Natural killer cell (primary cell): Measurements from ENCODE around the gene SH3GLB1. TPM values are rescaled to one million over a fixed set of nuclear protein-coding genes. Genes with fewer than 3 reads are reported as not detected.

Experiments used
- ATAC-seq, 3 donors: fragments of 150-1000 bp in 2 of 3; fragments of 200-7000 bp in 1 of 3; cut with Tn5 transposase; 1 replicate in 1 of 3; 2 replicates in 2 of 3; pipeline ENCODE4 v1.10.0; 2021; ENCODE audit warnings: mild to moderate bottlenecking in 2 of 3, moderate library complexity in 2 of 3
- DNase-seq, 2 donors: peaks; one replicate each; pipeline versions ENCODE4 v3.0.0 to v3.0.0-alpha.2; 2013 to 2021; ENCODE audit warnings: mixed read lengths in 1 of 2
- H3K27ac ChIP-seq: one replicate; pipeline ENCODE4 v1.5.1; 2013; ENCODE audit warnings: mild to moderate bottlenecking, low read length
- H3K27me3 ChIP-seq: one replicate; pipeline ENCODE4 v1.6.1; 2013; ENCODE audit warnings: low read length; ENCODE audit not compliant: control insufficient read depth, insufficient read depth
- H3K36me3 ChIP-seq: one replicate; pipeline ENCODE4 v1.6.1; 2013; ENCODE audit warnings: low read length; ENCODE audit not compliant: control insufficient read depth, insufficient read depth
- H3K4me1 ChIP-seq: one replicate; pipeline ENCODE4 v1.6.1; 2013; ENCODE audit warnings: low read length; ENCODE audit not compliant: control insufficient read depth, insufficient read depth
- H3K4me3 ChIP-seq: one replicate; pipeline ENCODE4 v1.5.1; 2013; ENCODE audit warnings: low read length
- H3K9me3 ChIP-seq: one replicate; pipeline ENCODE4 v1.6.1; 2013; ENCODE audit warnings: low read length; ENCODE audit not compliant: control insufficient read depth, insufficient read depth
- H3K27ac Mint-ChIP-seq, 2 donors: one replicate each; pipeline ENCODE4 v1.8.0; 2022; ENCODE audit warnings: mild to moderate bottlenecking in 2 of 2, mixed read lengths in 2 of 2, moderate library complexity in 1 of 2
- H3K27me3 Mint-ChIP-seq, 2 donors: one replicate each; pipeline ENCODE4 v1.8.0; 2022; ENCODE audit warnings: low read depth in 2 of 2, mixed read lengths in 2 of 2
- H3K36me3 Mint-ChIP-seq: one replicate; pipeline ENCODE4 v1.8.0; 2022; ENCODE audit warnings: mixed read lengths
- H3K4me1 Mint-ChIP-seq, 2 donors: one replicate each; pipeline ENCODE4 v1.8.0; 2022; ENCODE audit warnings: mixed read lengths in 2 of 2
- H3K4me3 Mint-ChIP-seq: one replicate; pipeline ENCODE4 v1.8.0; 2022; ENCODE audit warnings: mild to moderate bottlenecking, moderate library complexity, mixed read lengths
- H3K9me3 Mint-ChIP-seq, 2 donors: one replicate each; pipeline ENCODE4 v1.8.0; 2022; ENCODE audit warnings: mixed read lengths in 2 of 2
- WGBS: methylation state at CpG from one replicate; pipeline ENCODE4 v1.1.7; 2013; ENCODE audit warnings: missing lambda C conversion rate; ENCODE audit not compliant: insufficient coverage; 5-methylcytosine and 5-hydroxymethylcytosine counted together
- intact Hi-C: fragments of 100-400 bp; cut with micrococcal nuclease; formaldehyde crosslinking; loops from one replicate; pipeline ENCODE4 v1.14.2; 2022
- total RNA-seq, 4 donors: library from RNA; stranded (reverse); fragments of 120-200 nt in 1 of 4; gene quantifications; one replicate each; pipeline versions ENCODE4 v1.2.3 to v1.2.4, GENCODE V29; 2013 to 2022
- TF ChIP-seq, protein P1 (sequence below): fragments of 200-600 bp; IDR thresholded peaks from one replicate; pipeline ENCODE4 v1.8.0; 2022; ENCODE audit warnings: antibody characterized with exemption

SH3GLB1 gene
- total RNA-seq, 3 donors from 2014 or later (not counting 1 experiment from before 2014, with no cell fraction given) = 98.1 to 114 (median 109) TPM

- no peaks in the 10 kb centered on the region for H3K36me3 ChIP-seq
- Mint-ChIP-seq H3K4me3 (no peak overlapping the region), H3K36me3 (no peaks in the 10 kb centered on the region), H3K27ac (no peak overlapping the region), H3K4me1 (no peaks in the 10 kb centered on the region), H3K27me3 (no peaks in the 10 kb centered on the region), H3K9me3 (no peaks in the 10 kb centered on the region)
- H3K27ac ChIP-seq = no peak overlapping the region
- WGBS = 86% methylated on average over 6 of the region's 6 CpGs
- no peaks in the 10 kb centered on the region for H3K27me3 ChIP-seq
- no peak overlapping the region for H3K4me3 ChIP-seq
- no peak for DNase-seq
- H3K9me3 ChIP-seq = no peaks in the 10 kb centered on the region
- H3K4me1 ChIP-seq = no peaks in the 10 kb centered on the region
- intact Hi-C loops = no loop called here
- TF ChIP-seq, protein P1, sequence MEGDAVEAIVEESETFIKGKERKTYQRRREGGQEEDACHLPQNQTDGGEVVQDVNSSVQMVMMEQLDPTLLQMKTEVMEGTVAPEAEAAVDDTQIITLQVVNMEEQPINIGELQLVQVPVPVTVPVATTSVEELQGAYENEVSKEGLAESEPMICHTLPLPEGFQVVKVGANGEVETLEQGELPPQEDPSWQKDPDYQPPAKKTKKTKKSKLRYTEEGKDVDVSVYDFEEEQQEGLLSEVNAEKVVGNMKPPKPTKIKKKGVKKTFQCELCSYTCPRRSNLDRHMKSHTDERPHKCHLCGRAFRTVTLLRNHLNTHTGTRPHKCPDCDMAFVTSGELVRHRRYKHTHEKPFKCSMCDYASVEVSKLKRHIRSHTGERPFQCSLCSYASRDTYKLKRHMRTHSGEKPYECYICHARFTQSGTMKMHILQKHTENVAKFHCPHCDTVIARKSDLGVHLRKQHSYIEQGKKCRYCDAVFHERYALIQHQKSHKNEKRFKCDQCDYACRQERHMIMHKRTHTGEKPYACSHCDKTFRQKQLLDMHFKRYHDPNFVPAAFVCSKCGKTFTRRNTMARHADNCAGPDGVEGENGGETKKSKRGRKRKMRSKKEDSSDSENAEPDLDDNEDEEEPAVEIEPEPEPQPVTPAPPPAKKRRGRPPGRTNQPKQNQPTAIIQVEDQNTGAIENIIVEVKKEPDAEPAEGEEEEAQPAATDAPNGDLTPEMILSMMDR = no peak
- ATAC-seq = no peak
These were observed 11.7 kb upstream of the SH3GLB1 start for GRCh38 chr1:86692641-86693040.

DNA sequence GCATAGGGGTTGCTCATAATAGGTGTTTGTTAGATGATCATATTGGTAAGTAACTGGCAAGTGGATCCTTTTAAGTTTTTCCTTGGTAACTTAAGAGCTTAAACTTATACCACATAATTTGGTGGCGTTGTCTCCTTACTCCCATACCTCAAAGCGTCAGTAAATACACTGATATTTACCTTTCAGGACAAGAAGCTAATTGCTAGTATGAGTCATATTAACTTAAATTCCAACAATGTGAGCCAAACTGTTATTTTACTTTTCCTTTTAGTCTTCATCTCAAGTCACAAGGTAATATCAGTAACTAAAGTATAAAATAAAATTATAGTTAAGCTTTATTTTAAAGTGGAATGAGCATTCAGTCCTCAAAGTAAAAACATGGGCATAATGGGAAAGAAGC, 9.0 kb upstream of the SH3GLB1 start:
- Histone ChIP-seq H3K9me3 (no peaks in the 10 kb centered on the region), H3K27ac (no peak overlapping the region), H3K36me3 (no peaks in the 10 kb centered on the region), H3K4me1 (no peaks in the 10 kb centered on the region), H3K27me3 (no peaks in the 10 kb centered on the region), H3K4me3 (no peak overlapping the region)
- Mint-ChIP-seq H3K27me3 (no peaks in the 10 kb centered on the region), H3K27ac (no peak overlapping the region), H3K36me3 (no peaks in the 10 kb centered on the region), H3K4me3 (no peak overlapping the region), H3K9me3 (no peaks in the 10 kb centered on the region), H3K4me1 (no peaks in the 10 kb centered on the region)
- intact Hi-C loops = no loop called here
- DNase-seq = no peak
- WGBS = 92% methylated on average over 2 of the region's 2 CpGs
- no peak for ATAC-seq
- TF ChIP-seq, protein P1 = no peak

- no peaks in the 10 kb centered on the region for H3K36me3 Mint-ChIP-seq
- H3K9me3 Mint-ChIP-seq = no peaks in the 10 kb centered on the region
- H3K4me1 Mint-ChIP-seq = no peaks in the 10 kb centered on the region
- WGBS = no CpG with 5 or more reads among the region's 1 CpG
- intact Hi-C loops = no loop called here
- no peaks in the 10 kb centered on the region for H3K9me3 ChIP-seq
- no peak overlapping the region for H3K4me3 ChIP-seq
- no peaks in the 10 kb centered on the region for H3K4me1 ChIP-seq
- ATAC-seq (no peak), DNase-seq (no peak)
- no peak overlapping the region for H3K27ac Mint-ChIP-seq
- TF ChIP-seq, protein P1 = no peak
- H3K4me3 Mint-ChIP-seq = no peak overlapping the region
- H3K27me3 ChIP-seq = no peaks in the 10 kb centered on the region
- no peak overlapping the region for H3K27ac ChIP-seq
- H3K36me3 ChIP-seq = no peaks in the 10 kb centered on the region
- no peaks in the 10 kb centered on the region for H3K27me3 Mint-ChIP-seq
These were observed 7.9 kb upstream of the SH3GLB1 start for GRCh38 chr1:86696522-86696921.

DNA sequence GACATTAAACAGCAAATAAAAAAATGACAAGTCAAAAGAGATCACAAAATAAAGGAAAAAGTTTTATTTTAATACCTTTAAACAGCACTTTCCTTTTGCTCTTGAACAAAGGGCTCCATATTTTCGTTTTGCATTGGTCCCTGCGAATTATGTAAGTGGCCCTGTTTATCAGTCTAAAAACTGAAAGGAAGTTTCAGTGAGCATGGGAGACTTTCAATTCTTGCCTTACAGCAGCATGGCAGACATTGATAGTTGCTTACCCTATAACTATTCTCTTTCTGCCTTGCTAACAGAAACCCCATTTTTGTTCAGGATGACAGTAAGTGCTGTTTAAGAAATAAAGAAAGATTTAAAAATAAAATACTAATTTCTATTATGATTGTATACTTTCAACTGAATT, 5.2 kb upstream of the SH3GLB1 start:
- Mint-ChIP-seq H3K27ac (no peak overlapping the region), H3K27me3 (no peaks in the 10 kb centered on the region), H3K4me1 (peaks cover 23 to 24% of the 10 kb centered on the region in 2 donors), H3K9me3 (no peaks in the 10 kb centered on the region), H3K36me3 (no peaks in the 10 kb centered on the region), H3K4me3 (no peak overlapping the region)
- WGBS = 42% methylated on average over 2 of the region's 2 CpGs
- no peak for ATAC-seq
- no peak for DNase-seq
- H3K9me3 ChIP-seq = no peaks in the 10 kb centered on the region
- H3K4me1 ChIP-seq = no peaks in the 10 kb centered on the region
- H3K27me3 ChIP-seq = no peaks in the 10 kb centered on the region
- no peaks in the 10 kb centered on the region for H3K36me3 ChIP-seq
- no peak overlapping the region for H3K27ac ChIP-seq
- no peak overlapping the region for H3K4me3 ChIP-seq
- TF ChIP-seq, protein P1 = no peak
- intact Hi-C loops = no loop called here
